Trophoblast cell (in vitro differentiated cells and primary cell): ENCODE measurements around the gene PKIB.
A peak's percentile ranks its signal among the peaks of the same experiment; 100 is the strongest.

Experiments
- DNase-seq, 2 donors: peaks; one replicate each; pipeline ENCODE4 v3.0.0-alpha.2; 2016
- H2AFZ ChIP-seq: 2 replicates; pipeline ENCODE4 v1.6.1; 2013; ENCODE audit warnings: low read length, moderate library complexity, mild to moderate bottlenecking; ENCODE audit not compliant: insufficient read depth, poor library complexity
- H2AK5ac ChIP-seq: 2 replicates; pipeline ENCODE4 v1.6.1; 2013; ENCODE audit warnings: mild to moderate bottlenecking, low read length
- H2BK120ac ChIP-seq: 2 replicates; pipeline ENCODE4 v1.6.1; 2013; ENCODE audit warnings: low read length, mild to moderate bottlenecking, moderate library complexity; ENCODE audit not compliant: insufficient read depth, poor library complexity
- H2BK12ac ChIP-seq: 2 replicates; pipeline ENCODE4 v1.6.1; 2013; ENCODE audit warnings: mild to moderate bottlenecking, low read length, moderate library complexity
- H2BK5ac ChIP-seq: 2 replicates; pipeline ENCODE4 v1.6.1; 2013; ENCODE audit warnings: low read length, low read depth, moderate library complexity, mild to moderate bottlenecking; ENCODE audit not compliant: poor library complexity
- H3K14ac ChIP-seq: 2 replicates; pipeline ENCODE4 v1.6.1; 2013; ENCODE audit warnings: mild to moderate bottlenecking, low read length
- H3K18ac ChIP-seq: 2 replicates; pipeline ENCODE4 v1.6.1; 2013; ENCODE audit warnings: mild to moderate bottlenecking, low read length
- H3K23ac ChIP-seq: 2 replicates; pipeline ENCODE4 v1.6.1; 2013; ENCODE audit warnings: low read length
- H3K27ac ChIP-seq: 2 replicates; pipeline ENCODE4 v1.5.1; 2013; ENCODE audit warnings: low read depth, mild to moderate bottlenecking, inconsistent platforms, low read length, moderate library complexity
- H3K27me3 ChIP-seq: 2 replicates; pipeline ENCODE4 v1.6.1; 2013; ENCODE audit warnings: inconsistent platforms, mild to moderate bottlenecking, low read length, moderate library complexity; ENCODE audit not compliant: insufficient read depth
- H3K36me3 ChIP-seq, 2 experiments: 1 replicate in 1 of 2; 2 replicates in 1 of 2; pipeline ENCODE4 v1.6.1; 2013; ENCODE audit warnings: low read length in 2 of 2, mild to moderate bottlenecking in 2 of 2, moderate library complexity in 1 of 2; ENCODE audit not compliant: insufficient read depth in 2 of 2, control insufficient read depth in 1 of 2
- H3K4ac ChIP-seq: 2 replicates; pipeline ENCODE4 v1.6.1; 2013; ENCODE audit warnings: low read depth, mild to moderate bottlenecking, low read length, moderate library complexity
- H3K4me1 ChIP-seq, 2 experiments: 1 replicate in 1 of 2; 2 replicates in 1 of 2; pipeline ENCODE4 v1.6.1; 2013; ENCODE audit warnings: low read length in 2 of 2, mild to moderate bottlenecking in 2 of 2, moderate library complexity in 1 of 2; ENCODE audit not compliant: insufficient read depth in 2 of 2, control insufficient read depth in 1 of 2
- H3K4me2 ChIP-seq: 2 replicates; pipeline ENCODE4 v1.6.1; 2013; ENCODE audit warnings: inconsistent platforms, mild to moderate bottlenecking, low read length, moderate library complexity
- H3K4me3 ChIP-seq: 2 replicates; pipeline ENCODE4 v1.5.1; 2013; ENCODE audit warnings: mild to moderate bottlenecking, low read depth, low read length, inconsistent platforms
- H3K79me1 ChIP-seq: one replicate; pipeline ENCODE4 v1.6.1; 2013; ENCODE audit warnings: low read length
- H3K79me2 ChIP-seq: 2 replicates; pipeline ENCODE4 v1.6.1; 2013; ENCODE audit warnings: low read length, mild to moderate bottlenecking; ENCODE audit not compliant: control insufficient read depth, insufficient read depth, poor library complexity
- H3K9ac ChIP-seq: 2 replicates; pipeline ENCODE4 v1.6.1; 2013; ENCODE audit warnings: mild to moderate bottlenecking, low read length
- H3K9me3 ChIP-seq: 2 replicates; pipeline ENCODE4 v1.6.1; 2013; ENCODE audit warnings: low read depth, mild to moderate bottlenecking, control low read depth, inconsistent platforms, low read length; ENCODE audit not compliant: insufficient read depth
- H4K12ac ChIP-seq: 2 replicates; pipeline ENCODE4 v1.6.1; 2013; ENCODE audit warnings: low read depth, mild to moderate bottlenecking, low read length, moderate library complexity
- H4K8ac ChIP-seq: 2 replicates; pipeline ENCODE4 v1.6.1; 2013; ENCODE audit warnings: low read depth, mild to moderate bottlenecking, low read length, moderate library complexity
- H4K91ac ChIP-seq: one replicate; pipeline ENCODE4 v1.6.1; 2013; ENCODE audit warnings: low read depth, mild to moderate bottlenecking, low read length, moderate library complexity
- WGBS: extraction: QIAGEN DNeasy Blood & Tissue Kit; methylation state at CpG from one replicate; pipeline ENCODE4 v1.1.7; 2013; ENCODE audit warnings: missing lambda C conversion rate; ENCODE audit not compliant: insufficient read length, insufficient coverage; ENCODE audit errors: extremely low coverage; 5-methylcytosine and 5-hydroxymethylcytosine counted together

PKIB gene

DNA sequence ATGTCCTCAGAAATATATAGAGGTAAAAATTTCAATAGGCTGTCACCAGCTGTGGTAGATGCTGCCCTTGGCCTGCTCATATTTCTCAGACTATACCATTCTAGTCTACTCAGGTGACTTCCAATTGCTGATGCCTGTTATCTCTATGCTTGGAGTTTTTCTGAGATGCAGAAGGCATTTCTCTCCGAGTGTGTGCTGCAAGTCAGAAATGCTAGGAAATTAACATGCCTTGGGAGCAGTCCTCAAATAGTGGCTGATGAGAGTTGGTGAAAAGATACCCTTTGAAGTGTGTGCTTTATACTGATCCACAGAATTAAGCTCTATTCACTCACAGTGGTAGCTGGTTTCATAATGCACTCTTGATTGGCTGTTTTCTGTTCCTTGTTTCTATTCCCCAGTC is 43.2 kb upstream of the PKIB start:
- peaks cover 14 to 18% of the 10 kb centered on the region in 2 experiments for H3K4me1 ChIP-seq
- H3K79me1 ChIP-seq = no peaks in the 10 kb centered on the region
- H4K91ac ChIP-seq = no peak overlapping the region
- H3K4me3 ChIP-seq = no peak overlapping the region
- H2BK12ac ChIP-seq = no peak overlapping the region
- H3K36me3 ChIP-seq = no peaks in the 10 kb centered on the region
- no peak overlapping the region for H3K9ac ChIP-seq
- no peak overlapping the region for H3K14ac ChIP-seq
- H2BK5ac ChIP-seq = no peak overlapping the region
- H3K27me3 ChIP-seq = no peaks in the 10 kb centered on the region
- no peak overlapping the region for H4K12ac ChIP-seq
- H3K4ac ChIP-seq = no peak overlapping the region
- no peak overlapping the region for H2AFZ ChIP-seq
- no peak overlapping the region for H2BK120ac ChIP-seq
- no peak for DNase-seq
- H3K27ac ChIP-seq = no peak overlapping the region
- H3K4me2 ChIP-seq = no peak overlapping the region
- H3K18ac ChIP-seq = no peak overlapping the region
- H2AK5ac ChIP-seq = no peak overlapping the region
- H3K79me2 ChIP-seq = no peaks in the 10 kb centered on the region
- no CpG with 5 or more reads among the region's 1 CpG for WGBS
- H4K8ac ChIP-seq = no peak overlapping the region
- no peaks in the 10 kb centered on the region for H3K9me3 ChIP-seq
- no peak overlapping the region for H3K23ac ChIP-seq

DNA sequence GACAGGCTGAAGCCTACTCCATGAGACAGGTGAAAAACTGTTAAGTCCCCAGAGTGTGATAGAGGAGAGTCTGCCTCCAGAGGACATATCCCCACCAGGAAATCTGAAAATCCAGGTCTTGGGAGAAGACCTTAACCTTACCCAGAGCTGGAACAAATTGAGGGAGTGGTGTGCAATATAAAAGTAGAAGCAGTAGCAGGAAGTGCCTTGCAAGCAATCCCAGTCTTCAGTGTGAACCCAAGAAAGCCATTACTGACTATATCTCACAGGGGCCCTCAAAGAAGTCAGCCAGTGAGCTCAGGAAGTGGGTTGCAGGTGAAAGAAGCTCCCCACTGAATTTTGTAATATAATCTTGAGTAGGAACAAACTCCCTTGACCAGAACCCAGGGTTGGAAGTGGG is 41.9 kb upstream of the PKIB start:
- Histone ChIP-seq H3K79me1 (no peaks in the 10 kb centered on the region), H3K4me3 (no peak overlapping the region)

DNA sequence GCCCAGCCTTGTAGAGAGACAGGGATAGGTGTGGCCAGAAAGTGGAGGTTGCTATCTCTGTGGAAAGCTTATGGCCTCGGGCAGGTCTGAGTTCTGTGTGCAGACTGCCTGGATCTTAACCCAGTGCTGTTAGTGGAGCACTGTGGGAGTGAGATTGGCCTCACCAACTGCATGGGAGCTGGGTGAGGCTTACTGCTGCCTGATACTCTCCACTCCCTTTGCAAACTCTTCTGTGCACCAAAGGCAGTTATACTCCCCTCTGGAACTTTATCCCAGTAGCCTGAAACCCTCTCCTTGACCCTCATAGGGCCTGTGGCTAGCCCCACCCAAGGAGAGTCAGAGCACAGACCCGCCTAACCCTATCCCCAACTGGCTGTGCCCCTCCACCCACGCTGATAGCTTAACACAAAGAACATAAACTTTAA is 41.4 kb upstream of the PKIB start:
- Histone ChIP-seq H2BK12ac (no peak overlapping the region), H3K4me2 (no peak overlapping the region), H3K14ac (no peak overlapping the region), H3K4me3 (no peak overlapping the region), H2BK120ac (peak overlapping the region; percentile 5), H4K12ac (no peak overlapping the region), H3K18ac (no peak overlapping the region), H3K23ac (no peak overlapping the region), H3K4me1 (peaks cover 14 to 18% of the 10 kb centered on the region in 2 experiments), H2AFZ (no peak overlapping the region), H3K79me1 (no peaks in the 10 kb centered on the region), H3K27me3 (no peaks in the 10 kb centered on the region), H3K9me3 (no peaks in the 10 kb centered on the region), H2BK5ac (no peak overlapping the region), H4K91ac (no peak overlapping the region), H3K9ac (no peak overlapping the region), H3K79me2 (no peaks in the 10 kb centered on the region), H3K36me3 (no peaks in the 10 kb centered on the region), H4K8ac (no peak overlapping the region), H3K27ac (no peak overlapping the region), H2AK5ac (no peak overlapping the region), H3K4ac (no peak overlapping the region)
- WGBS = no CpG with 5 or more reads among the region's 3 CpGs
- no peak for DNase-seq

More for the DNA sequence above, 41.9 kb upstream of the PKIB start:
- Histone ChIP-seq H3K79me2 (no peaks in the 10 kb centered on the region), H2BK12ac (no peak overlapping the region), H4K12ac (no peak overlapping the region), H3K27ac (no peak overlapping the region), H3K14ac (no peak overlapping the region), H3K9ac (no peak overlapping the region), H3K27me3 (no peaks in the 10 kb centered on the region), H3K18ac (no peak overlapping the region), H3K36me3 (no peaks in the 10 kb centered on the region), H3K23ac (no peak overlapping the region), H4K91ac (no peak overlapping the region), H2BK120ac (no peak overlapping the region), H4K8ac (no peak overlapping the region), H3K4ac (no peak overlapping the region), H2BK5ac (no peak overlapping the region), H3K4me1 (peaks cover 14 to 18% of the 10 kb centered on the region in 2 experiments), H3K9me3 (no peaks in the 10 kb centered on the region), H2AFZ (no peak overlapping the region), H3K4me2 (no peak overlapping the region), H2AK5ac (no peak overlapping the region)
- no peak for DNase-seq

DNA sequence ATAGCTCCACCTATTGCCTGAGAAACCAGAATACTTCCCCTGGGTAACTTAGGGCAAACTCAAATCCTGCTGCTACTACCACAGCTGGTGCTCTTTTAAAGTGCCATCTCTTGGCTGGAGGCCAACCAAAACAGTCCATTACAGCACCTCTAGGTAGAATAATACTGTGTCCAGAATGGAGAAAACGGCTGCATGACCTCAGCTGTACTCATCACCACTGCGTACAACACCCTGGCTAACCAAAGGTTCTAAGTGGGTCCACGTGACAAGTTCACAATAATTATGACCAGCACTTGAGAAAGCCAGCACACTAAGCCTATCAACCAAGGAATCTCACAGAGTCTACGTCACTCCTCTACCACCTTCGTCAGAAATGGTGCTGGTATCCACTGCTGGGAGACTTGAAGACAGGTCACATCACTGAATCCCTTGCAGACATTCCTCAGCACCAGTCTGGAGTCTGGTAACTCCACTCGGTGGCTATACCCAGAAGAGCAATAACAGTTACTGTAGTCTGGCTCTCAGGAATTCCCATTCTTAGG is 40.9 kb upstream of the PKIB start:
- no peak overlapping the region for H4K91ac ChIP-seq
- no peak overlapping the region for H4K8ac ChIP-seq
- no peak overlapping the region for H3K23ac ChIP-seq
- no peak overlapping the region for H4K12ac ChIP-seq
- H3K4me1 ChIP-seq = peaks cover 14 to 18% of the 10 kb centered on the region in 2 experiments
- no peak overlapping the region for H2AFZ ChIP-seq
- peak overlapping the region; percentile 11 for H3K27ac ChIP-seq
- H3K27me3 ChIP-seq = no peaks in the 10 kb centered on the region
- H3K9me3 ChIP-seq = no peaks in the 10 kb centered on the region
- H2BK5ac ChIP-seq = no peak overlapping the region
- no peak overlapping the region for H3K18ac ChIP-seq
- H3K9ac ChIP-seq = no peak overlapping the region
- DNase-seq = peak; percentile 57 to 83
- no peak overlapping the region for H2BK120ac ChIP-seq
- H2BK12ac ChIP-seq = no peak overlapping the region
- no peak overlapping the region for H2AK5ac ChIP-seq
- H3K79me1 ChIP-seq = no peaks in the 10 kb centered on the region
- no peak overlapping the region for H3K4me2 ChIP-seq
- no peak overlapping the region for H3K4ac ChIP-seq
- no CpG with 5 or more reads among the region's 6 CpGs for WGBS
- no peak overlapping the region for H3K14ac ChIP-seq
- no peak overlapping the region for H3K4me3 ChIP-seq
- H3K36me3 ChIP-seq = no peaks in the 10 kb centered on the region
- H3K79me2 ChIP-seq = no peaks in the 10 kb centered on the region
